Brain microvascular endothelial cell (primary cell): Measurements from ENCODE around the gene MECR.
"Not testable (repeated sequence)": the region's sequence is repeated elsewhere in the genome, so short reads cannot be mapped to it uniquely, and the experiment has no call there.

Source experiments
- DNase-seq: peaks from one replicate; pipeline ENCODE4 v3.0.0-alpha.2; 2020
- H3K27ac ChIP-seq: fragments of 250-450 bp; sonication (Bioruptor Pico); 2 replicates; pipeline ENCODE4 v1.5.1; 2020; ENCODE audit warnings: mild to moderate bottlenecking, moderate library complexity
- H3K27me3 ChIP-seq: fragments of 250-450 bp; sonication (Bioruptor Pico); replicated peaks from 2 replicates; pipeline ENCODE4 v1.5.1; 2020; ENCODE audit warnings: mild to moderate bottlenecking
- H3K36me3 ChIP-seq: fragments of 250-450 bp; sonication (Bioruptor Pico); replicated peaks from 2 replicates; pipeline ENCODE4 v1.5.1; 2020; ENCODE audit warnings: mild to moderate bottlenecking
- H3K4me3 ChIP-seq: 2 replicates; pipeline ENCODE4 v1.5.1; 2011; ENCODE audit warnings: low read depth, mild to moderate bottlenecking, control low read depth, low read length, moderate library complexity
- in situ Hi-C: cut with HindIII; loops from 2 replicates; pipeline ENCODE4 v1.10.0; 2017; ENCODE audit warnings: low sequenced_read_pairs, low pct_ligation_motif_present
- TF ChIP-seq, protein P1 (sequence below): IDR thresholded peaks from 2 replicates; pipeline ENCODE4 v1.5.1; 2011; ENCODE audit warnings: low read depth, mild to moderate bottlenecking, moderate library complexity, low read length, control low read depth, inconsistent platforms; ENCODE audit errors: missing control alignments

The MECR gene

DNA sequence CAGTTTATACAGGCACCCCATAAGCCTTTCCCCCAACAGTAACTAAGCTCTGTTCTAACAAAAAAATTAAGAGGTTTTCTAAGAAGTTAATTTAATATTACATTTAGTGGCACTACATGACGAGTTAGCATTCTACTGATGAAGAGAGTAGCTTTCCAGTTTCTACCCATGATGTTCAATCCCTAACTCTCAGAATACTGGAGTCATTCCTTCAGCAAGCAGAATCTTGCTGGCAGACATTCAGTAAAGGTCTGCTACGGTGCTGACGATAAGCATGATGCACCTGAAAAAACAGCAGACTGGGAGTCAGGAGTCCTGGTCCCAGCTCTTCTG is 73.5 kb downstream of the MECR start:
- Histone ChIP-seq H3K36me3 (peaks cover 52% of the 10 kb centered on the region), H3K27me3 (no peaks in the 10 kb centered on the region), H3K27ac (peak overlapping the region; percentile 44), H3K4me3 (no peak overlapping the region)
- in situ Hi-C loops, result no loop called here
- TF ChIP-seq, protein P1, sequence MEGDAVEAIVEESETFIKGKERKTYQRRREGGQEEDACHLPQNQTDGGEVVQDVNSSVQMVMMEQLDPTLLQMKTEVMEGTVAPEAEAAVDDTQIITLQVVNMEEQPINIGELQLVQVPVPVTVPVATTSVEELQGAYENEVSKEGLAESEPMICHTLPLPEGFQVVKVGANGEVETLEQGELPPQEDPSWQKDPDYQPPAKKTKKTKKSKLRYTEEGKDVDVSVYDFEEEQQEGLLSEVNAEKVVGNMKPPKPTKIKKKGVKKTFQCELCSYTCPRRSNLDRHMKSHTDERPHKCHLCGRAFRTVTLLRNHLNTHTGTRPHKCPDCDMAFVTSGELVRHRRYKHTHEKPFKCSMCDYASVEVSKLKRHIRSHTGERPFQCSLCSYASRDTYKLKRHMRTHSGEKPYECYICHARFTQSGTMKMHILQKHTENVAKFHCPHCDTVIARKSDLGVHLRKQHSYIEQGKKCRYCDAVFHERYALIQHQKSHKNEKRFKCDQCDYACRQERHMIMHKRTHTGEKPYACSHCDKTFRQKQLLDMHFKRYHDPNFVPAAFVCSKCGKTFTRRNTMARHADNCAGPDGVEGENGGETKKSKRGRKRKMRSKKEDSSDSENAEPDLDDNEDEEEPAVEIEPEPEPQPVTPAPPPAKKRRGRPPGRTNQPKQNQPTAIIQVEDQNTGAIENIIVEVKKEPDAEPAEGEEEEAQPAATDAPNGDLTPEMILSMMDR, result no peak
- DNase-seq, result no peak

DNA sequence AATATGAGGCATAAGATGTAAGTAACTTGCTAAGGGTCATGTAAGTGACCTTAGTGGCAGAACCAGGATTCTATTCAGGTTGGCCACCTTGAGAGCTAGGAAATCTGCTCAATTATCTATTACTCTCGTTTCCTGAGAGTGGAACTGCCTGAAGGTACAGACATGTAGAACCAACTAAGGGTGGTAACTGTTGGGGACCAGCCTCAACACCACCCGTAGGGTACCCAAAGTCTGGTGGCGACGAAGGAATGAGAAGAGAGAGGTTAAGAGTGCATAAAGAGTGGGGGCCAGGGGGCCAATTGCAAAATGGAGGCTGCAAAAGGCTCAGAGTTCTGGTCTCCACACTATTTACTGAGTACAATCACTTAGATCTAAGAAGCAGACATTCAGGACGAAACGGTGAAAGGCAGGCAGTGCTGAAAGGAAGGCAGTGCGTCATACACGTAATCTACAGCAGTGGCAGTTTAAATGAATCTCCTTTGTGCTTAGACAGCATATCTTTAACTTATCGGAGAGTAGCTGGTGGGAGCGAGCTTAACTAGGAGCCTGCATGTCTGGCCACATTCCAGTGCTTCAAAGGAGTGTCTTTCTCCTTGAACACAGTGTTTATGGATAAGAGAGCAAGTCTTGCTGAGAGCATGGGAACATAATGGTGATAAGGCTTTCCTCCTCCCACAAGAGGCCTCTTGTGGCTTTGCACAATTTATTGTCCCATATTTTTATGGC is 74.0 kb downstream of the MECR start:
- DNase-seq, result peak; percentile 79
- H3K36me3 ChIP-seq, result peaks cover 57% of the 10 kb centered on the region
- H3K27me3 ChIP-seq, result no peaks in the 10 kb centered on the region
- TF ChIP-seq, protein P1, result no peak
- peak overlapping the region; percentile 44 for H3K27ac ChIP-seq
- no peak overlapping the region for H3K4me3 ChIP-seq
- in situ Hi-C loops, result no loop called here

DNA sequence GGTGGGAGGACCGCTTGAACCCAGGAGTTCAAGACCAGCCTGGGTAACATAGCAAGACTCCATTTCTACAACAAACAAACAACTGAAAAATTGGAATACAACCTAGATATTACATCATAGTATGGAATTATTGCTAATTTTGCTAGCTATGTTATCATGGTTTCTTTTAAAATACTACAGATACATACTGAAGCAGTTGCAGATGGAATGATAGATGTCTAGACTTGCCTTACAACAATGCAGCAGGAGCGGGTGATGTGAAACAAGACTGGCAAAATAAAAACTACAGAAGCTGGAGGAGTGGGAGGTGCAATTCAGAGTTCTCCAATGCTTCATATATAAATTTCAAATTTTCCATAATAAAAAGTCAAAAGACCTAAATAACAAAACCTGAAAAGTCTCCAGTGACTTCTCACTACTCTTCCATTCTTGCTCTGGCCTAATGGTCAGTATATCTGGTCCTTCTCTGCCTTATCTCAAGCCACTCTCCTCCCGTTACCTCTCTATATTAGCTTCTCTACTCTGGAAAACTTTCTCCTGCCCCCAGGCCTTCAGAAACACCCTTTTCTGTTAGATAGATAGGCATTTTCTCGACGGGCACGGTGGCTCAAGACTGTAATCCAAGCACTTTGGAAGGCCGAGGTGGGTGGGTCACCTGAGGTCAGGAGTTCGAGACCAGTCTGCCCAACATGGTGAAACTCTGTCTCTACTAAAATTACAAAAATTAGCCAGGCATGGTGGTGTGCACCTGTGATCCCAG is 78.5 kb downstream of the MECR start:
- H3K4me3 ChIP-seq, result no peak overlapping the region
- H3K27me3 ChIP-seq, result no peaks in the 10 kb centered on the region
- peaks cover 76% of the 10 kb centered on the region for H3K36me3 ChIP-seq
- H3K27ac ChIP-seq, result no peak overlapping the region
- DNase-seq, result no peak
- TF ChIP-seq, protein P1, result no peak
- in situ Hi-C loops, result no loop called here

DNA sequence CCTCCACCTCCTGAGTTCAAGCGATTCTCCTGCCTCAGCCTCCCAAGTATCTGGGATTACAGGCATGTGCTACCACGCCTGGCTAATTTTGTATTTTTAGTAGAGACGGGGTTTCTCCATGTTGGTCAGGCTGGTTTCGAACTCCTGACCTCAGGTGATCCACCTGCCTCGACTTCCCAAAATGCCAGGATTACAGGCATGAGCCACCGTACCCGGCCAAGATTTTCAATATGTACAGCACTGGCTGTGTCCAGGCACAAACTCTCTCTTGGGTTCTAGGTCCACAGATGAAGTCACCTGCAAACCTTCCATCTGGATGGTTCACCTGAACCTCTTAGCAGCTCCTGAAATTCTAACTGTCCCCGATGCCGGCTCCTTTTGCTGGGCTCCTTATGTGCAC is 80.4 kb downstream of the MECR start:
- peaks cover 77% of the 10 kb centered on the region for H3K36me3 ChIP-seq
- H3K4me3 ChIP-seq, DNase-seq, H3K27me3 ChIP-seq, H3K27ac ChIP-seq, in situ Hi-C loops: not testable (repeated sequence)

DNA sequence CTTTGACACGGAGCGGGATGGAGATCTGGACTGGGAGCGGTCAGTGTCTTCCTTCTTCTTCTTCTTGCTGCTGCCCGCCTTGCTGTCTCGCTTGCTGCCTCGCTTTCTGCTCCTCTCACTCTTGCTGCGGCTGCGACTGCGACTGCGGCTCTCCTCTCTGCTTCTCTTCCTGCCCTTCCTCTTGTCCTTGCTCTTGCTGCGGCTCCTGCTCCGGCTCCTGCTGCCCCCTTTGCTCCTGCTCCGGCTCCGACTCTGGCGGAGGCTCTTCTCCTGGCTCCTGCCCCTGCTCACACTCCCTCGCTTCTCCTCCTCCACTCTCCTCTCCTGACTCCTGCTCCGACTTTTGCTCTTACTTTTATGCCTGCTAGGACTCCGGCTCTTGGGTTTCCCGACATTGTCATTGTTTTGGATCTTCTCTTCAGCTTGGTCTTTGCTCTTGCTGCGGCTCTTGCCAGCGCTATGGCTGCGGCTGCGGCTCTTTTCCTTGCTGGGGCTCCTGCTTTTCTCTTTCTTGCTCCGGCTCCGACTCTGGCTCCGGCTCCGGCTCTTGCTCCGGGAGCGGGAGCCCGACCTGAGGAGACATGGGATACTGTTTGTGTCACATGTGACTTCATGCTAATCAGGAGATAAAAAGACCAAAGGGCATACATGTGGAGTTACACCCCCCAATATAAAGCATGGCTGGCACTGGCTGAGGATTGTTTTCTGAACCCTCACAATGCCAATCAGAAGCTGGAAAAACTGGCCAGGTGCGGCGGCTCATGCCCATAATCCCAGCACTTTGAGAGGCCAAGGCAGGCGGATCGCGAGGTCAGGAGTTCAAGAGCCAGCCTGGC is 81.9 kb downstream of the MECR start:
- Histone ChIP-seq H3K36me3 (peaks cover 66% of the 10 kb centered on the region), H3K4me3 (no peak overlapping the region), H3K27me3 (no peaks in the 10 kb centered on the region), H3K27ac (no peak overlapping the region)
- in situ Hi-C loops, result no loop called here
- no peak for DNase-seq
- TF ChIP-seq, protein P1, result no peak
